Measurements from ENCODE around the gene NRG2. TPM values are rescaled to one million over a fixed set of nuclear protein-coding genes. Genes with fewer than 3 reads are reported as not detected.
A peak's percentile ranks its signal among the peaks of the same experiment; 100 is the strongest.

Gene NRG2
- total and polyA plus RNA-seq, 2 experiments from 2014 or later: 0.37 to 1.3 TPM

- peak; percentile 69 for DNase-seq (ENCODE audit: low spot score)
- 0 out of 2 replicates have a peak overlapping the region, but pooled peaks have one; percentile 81 for H2AFZ ChIP-seq
- no peaks in the 10 kb centered on the region for H3K36me3 ChIP-seq (ENCODE audit: insufficient read depth)
- Mint-ChIP-seq H3K27ac (no peak overlapping the region), H3K9me3 (no peaks in the 10 kb centered on the region), H3K4me1 (peaks cover 10% of the 10 kb centered on the region), H3K4me3 (peak overlapping the region; percentile 49; the same call in 2 of the 3 replicates), H3K27me3 (ENCODE audit: insufficient read depth, low read depth, poor library complexity) (peaks cover 50% of the 10 kb centered on the region), H3K36me3 (ENCODE audit: low read depth) (no peaks in the 10 kb centered on the region)
- H3K9me2 ChIP-seq (ENCODE audit: insufficient read depth): no peaks in the 10 kb centered on the region
- no peaks in the 10 kb centered on the region; the same call in 1 of the 2 replicates for H4K20me1 ChIP-seq (replicated peaks; ENCODE audit: insufficient read depth)
- no peaks in the 10 kb centered on the region for H3F3A ChIP-seq (replicated peaks; ENCODE audit: low read depth)
- no peaks in the 10 kb centered on the region for H3K79me2 ChIP-seq (replicated peaks; ENCODE audit: insufficient read depth)
- no peaks in the 10 kb centered on the region for H3K4me1 ChIP-seq (ENCODE audit: insufficient read depth)
- peaks cover 53% of the 10 kb centered on the region for H3K27me3 ChIP-seq (ENCODE audit: insufficient read depth)
- peak; percentile 54 for ATAC-seq
- H3K4me2 ChIP-seq: peak overlapping the region; percentile 81
- TF ChIP-seq JUNB (IDR thresholded peaks at IDR 0.05; ENCODE audit: unreplicated experiment): no peak
- peak; percentile 69 for TF ChIP-seq EZH2 (IDR thresholded peaks at IDR 0.05; ENCODE audit: low read depth, unreplicated experiment)
- no peak for TF ChIP-seq ZNF331 (CRISPR knock-in tag; IDR thresholded peaks at IDR 0.05; ENCODE audit: low read depth)
- TF ChIP-seq CREB1 (CRISPR knock-in tag; IDR thresholded peaks at IDR 0.05; ENCODE audit: low read depth): 0 out of 2 replicates have a peak, but pooled peaks have one; percentile 4
- peak overlapping the region; percentile 65 for H3K4me3 ChIP-seq
- H3K27ac ChIP-seq (ENCODE audit: low read depth): no peak overlapping the region
Observed at GRCh38 chr5:139847790-139848507, 195.2 kb downstream of the NRG2 start.

GRCh38 chr5:139847091-139847490 is 196.0 kb downstream of the NRG2 start:
- ATAC-seq (no peak), DNase-seq (ENCODE audit: low spot score) (no peak)
- Histone ChIP-seq H3K4me2 (no peak overlapping the region), H3K36me3 (ENCODE audit: insufficient read depth) (no peaks in the 10 kb centered on the region), H3F3A (replicated peaks; ENCODE audit: low read depth) (no peaks in the 10 kb centered on the region), H3K4me1 (ENCODE audit: insufficient read depth) (no peaks in the 10 kb centered on the region), H3K27me3 (ENCODE audit: insufficient read depth) (peaks cover 53% of the 10 kb centered on the region), H2AFZ (no peak overlapping the region), H3K27ac (ENCODE audit: low read depth) (no peak overlapping the region), H3K79me2 (replicated peaks; ENCODE audit: insufficient read depth) (no peaks in the 10 kb centered on the region), H4K20me1 (replicated peaks; ENCODE audit: insufficient read depth) (no peaks in the 10 kb centered on the region; the same call in 1 of the 2 replicates), H3K4me3 (no peak overlapping the region), H3K9me2 (ENCODE audit: insufficient read depth) (no peaks in the 10 kb centered on the region)
- H3K4me1 Mint-ChIP-seq: peaks cover 10% of the 10 kb centered on the region
- no peak overlapping the region for H3K27ac Mint-ChIP-seq
- H3K27me3 Mint-ChIP-seq (ENCODE audit: insufficient read depth, low read depth, poor library complexity): peaks cover 48% of the 10 kb centered on the region
- TF ChIP-seq ZNF331 (CRISPR knock-in tag; IDR thresholded peaks at IDR 0.05; ENCODE audit: low read depth): no peak
- TF ChIP-seq ZNF462 (CRISPR knock-in tag; IDR thresholded peaks at IDR 0.05): no peak
- TF ChIP-seq NANOG (IDR thresholded peaks at IDR 0.05; ENCODE audit: borderline replicate concordance): no peak
- TF ChIP-seq POLR2AphosphoS5 (IDR thresholded peaks at IDR 0.05; ENCODE audit: low read depth): no peak
- TF ChIP-seq ETS1 (IDR thresholded peaks at IDR 0.05): no peak
- TF ChIP-seq CTCF (conservative IDR thresholded peaks at IDR 0.05; ENCODE audit: low read depth in 2 of 2): no peak
- no peak for TF ChIP-seq EZH2phosphoT487 (IDR thresholded peaks at IDR 0.05; ENCODE audit: unreplicated experiment)
- no peak for TF ChIP-seq STAT1 (IDR thresholded peaks at IDR 0.05; ENCODE audit: unreplicated experiment)
- no peak for TF ChIP-seq JUNB (IDR thresholded peaks at IDR 0.05; ENCODE audit: unreplicated experiment)
- H3K9me3 Mint-ChIP-seq: no peaks in the 10 kb centered on the region
- H3K4me3 Mint-ChIP-seq: peak overlapping the region; percentile 31; the same call in 2 of the 3 replicates
- no peaks in the 10 kb centered on the region for H3K36me3 Mint-ChIP-seq (ENCODE audit: low read depth)

All from GM23338 (cell line).